K562 (cell line): ENCODE data around the gene IL20.

Source experiments
- ETV5 ChIP-seq: sonication (generic); formaldehyde crosslinking; IDR thresholded peaks from 2 replicates; pipeline ENCODE4 v1.4.0; 2020; ENCODE audit warnings: low read depth, mild to moderate bottlenecking, missing genetic modification reagents
- MXI1 ChIP-seq: IDR thresholded peaks from 2 replicates; pipeline ENCODE4 v1.6.1; 2011; ENCODE audit warnings: low read depth, mild to moderate bottlenecking, improper control_type of control experiment, low read length
- POLR2AphosphoS5 ChIP-seq: IDR thresholded peaks from 2 replicates; pipeline ENCODE4 v1.6.1; 2011; ENCODE audit warnings: mild to moderate bottlenecking, low read depth, low read length, moderate library complexity; ENCODE audit not compliant: control insufficient read depth, insufficient read depth

DNA sequence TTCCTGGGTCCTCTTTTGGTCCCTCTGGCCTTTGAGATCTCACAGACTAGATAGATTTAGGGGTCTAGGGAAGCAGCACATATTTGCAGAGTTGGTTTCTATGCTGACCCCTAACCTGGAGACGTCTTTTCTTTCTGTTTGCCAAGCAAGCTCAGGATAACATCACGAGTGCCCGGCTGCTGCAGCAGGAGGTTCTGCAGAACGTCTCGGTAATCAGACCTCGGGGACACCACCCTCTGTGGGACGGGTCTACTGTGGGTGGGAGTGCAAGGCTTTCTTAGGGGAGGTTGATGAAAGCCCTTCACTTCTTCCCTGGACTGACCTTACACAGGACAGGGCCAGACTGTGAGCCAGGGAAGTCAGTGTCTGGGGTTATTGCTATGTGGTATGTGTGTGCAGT is 34.7 kb downstream of the IL20 start:
- no peak for TF ChIP-seq POLR2AphosphoS5
- no peak for TF ChIP-seq MXI1
- TF ChIP-seq ETV5 (CRISPR knock-in tag): no peak
